Caco-2 (cell line): ENCODE data around the gene AOC3. TPM values are rescaled to one million over a fixed set of nuclear protein-coding genes. Genes with fewer than 3 reads are reported as not detected.
A peak's percentile ranks its signal among the peaks of the same experiment; 100 is the strongest.

Source experiments
- BruUV-seq: library from RNA; stranded (reverse); fragments of 400-500 nt; replicated peaks from 2 replicates; lab custom pipeline; 2021; lab: Mats Ljungman, UMichigan
- CTCF ChIA-PET: fragments of 300-600 bp; sonication (Branson Sonifier 250); formaldehyde crosslinking; loops from one replicate; lab custom pipeline; 2022; ENCODE audit warnings: antibody characterized with exemption; lab: Charles Lee
- POLR2A ChIA-PET: fragments of 300-600 bp; sonication (Branson Sonifier 250); formaldehyde crosslinking; loops from one replicate; lab custom pipeline; 2022; ENCODE audit warnings: antibody characterized with exemption; lab: Charles Lee
- DNase-seq, 2 experiments: peaks; one replicate each; pipeline versions ENCODE4 v3.0.0 to v3.0.0-alpha.2; 2020 to 2022
- H3K27me3 ChIP-seq: replicated peaks from 2 replicates; pipeline ENCODE4 v1.6.0; 2011; ENCODE audit warnings: low read length; ENCODE audit not compliant: control insufficient read depth, insufficient read depth
- H3K36me3 ChIP-seq: 2 replicates; pipeline ENCODE4 v1.5.1; 2011; ENCODE audit warnings: low read length; ENCODE audit not compliant: control insufficient read depth, insufficient read depth
- H3K4me1 ChIP-seq: fragments of 250-450 bp; sonication (Bioruptor Pico); 2 replicates; pipeline ENCODE4 v1.5.1; 2020; ENCODE audit warnings: mild to moderate bottlenecking
- H3K4me3 ChIP-seq: 2 replicates; pipeline ENCODE4 v1.5.1; 2011; ENCODE audit warnings: low read depth, mild to moderate bottlenecking, control low read depth, low read length
- H3K9me3 ChIP-seq: fragments of 250-450 bp; sonication (Bioruptor Pico); 2 replicates; pipeline ENCODE4 v1.5.1; 2020; ENCODE audit warnings: mild to moderate bottlenecking, moderate library complexity
- H3K27ac Mint-ChIP-seq: one replicate; pipeline ENCODE4 v1.8.0; 2022; ENCODE audit warnings: mixed read lengths; ENCODE audit not compliant: unreplicated experiment
- H3K27me3 Mint-ChIP-seq: one replicate; pipeline ENCODE4 v1.8.0; 2022; ENCODE audit warnings: mixed read lengths; ENCODE audit not compliant: insufficient read depth, unreplicated experiment
- H3K36me3 Mint-ChIP-seq: one replicate; pipeline ENCODE4 v1.8.0; 2022; ENCODE audit warnings: mild to moderate bottlenecking, mixed read lengths; ENCODE audit not compliant: insufficient read depth, unreplicated experiment
- H3K4me1 Mint-ChIP-seq: one replicate; pipeline ENCODE4 v1.8.0; 2022; ENCODE audit warnings: low read depth, mixed read lengths; ENCODE audit not compliant: unreplicated experiment
- H3K4me3 Mint-ChIP-seq: one replicate; pipeline ENCODE4 v1.8.0; 2022; ENCODE audit warnings: mild to moderate bottlenecking, moderate library complexity, mixed read lengths; ENCODE audit not compliant: unreplicated experiment
- H3K9me3 Mint-ChIP-seq: one replicate; pipeline ENCODE4 v1.8.0; 2022; ENCODE audit warnings: mixed read lengths; ENCODE audit not compliant: unreplicated experiment
- intact Hi-C: fragments of 100-400 bp; cut with micrococcal nuclease; formaldehyde crosslinking; loops from one replicate; pipeline ENCODE4 v1.10.0; 2022; ENCODE audit not compliant: unreplicated experiment
- microRNA-seq: library from miRNA; unstranded; fragments of <30 nt; microRNA quantifications from one replicate; pipeline ENCODE4 v1.2.0, GENCODE V29; 2022
- total RNA-seq: library from RNA; stranded (reverse); gene quantifications from 2 replicates; pipeline ENCODE4 v1.2.3, GENCODE V29; 2022
- TF ChIP-seq, protein P1 (sequence below), 2 experiments: fragments of 200-600 bp in 1 of 2; IDR thresholded peaks; 1 replicate in 1 of 2; 2 replicates in 1 of 2; pipeline versions ENCODE4 v1.5.1 to v1.8.0; 2011 to 2022; ENCODE audit warnings: antibody characterized with exemption in 1 of 2, control low read depth in 1 of 2, inconsistent platforms in 1 of 2, low read depth in 1 of 2, low read length in 1 of 2, mild to moderate bottlenecking in 1 of 2, moderate library complexity in 1 of 2; ENCODE audit not compliant: insufficient read depth in 1 of 2, severe bottlenecking in 1 of 2, unreplicated experiment in 1 of 2

Gene AOC3
- total RNA-seq, 1 experiment from 2014 or later: 0.93 TPM

DNA sequence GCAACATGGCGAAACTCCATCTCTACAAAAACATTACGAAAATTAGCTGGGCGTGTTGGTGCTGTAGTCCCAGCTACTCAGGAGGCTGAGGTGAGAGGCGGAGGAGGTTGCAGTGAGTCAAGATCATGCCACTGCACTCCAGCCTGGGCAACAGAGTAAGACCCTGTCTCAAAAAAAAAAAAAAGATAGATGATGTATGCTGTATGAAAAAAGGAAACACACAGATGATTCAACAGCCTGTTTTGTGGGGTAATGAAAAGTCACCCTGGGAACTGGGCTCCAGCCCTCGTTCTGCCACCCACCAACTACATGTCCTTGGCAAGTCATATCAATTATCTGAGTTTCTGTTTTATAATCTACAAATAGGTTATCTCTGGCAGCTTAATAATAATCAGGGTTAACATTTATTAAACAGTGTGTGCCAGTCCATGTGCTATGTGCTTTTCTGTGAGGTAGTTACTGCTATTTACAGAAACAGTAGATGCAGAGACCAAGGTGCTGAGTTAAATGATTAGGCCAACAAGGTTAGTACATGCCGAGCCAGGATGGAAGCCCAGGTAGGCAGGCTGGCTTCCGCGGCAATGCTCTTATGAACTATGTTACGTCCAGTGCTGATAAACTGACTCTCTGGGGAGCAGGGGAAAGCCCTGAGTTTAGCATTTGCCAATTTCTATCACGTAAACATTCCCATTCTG lies 50.7 kb downstream of the AOC3 start:
- H3K36me3 Mint-ChIP-seq: no peaks in the 10 kb centered on the region
- H3K36me3 ChIP-seq: no peaks in the 10 kb centered on the region
- H3K4me1 ChIP-seq: no peaks in the 10 kb centered on the region
- CTCF ChIA-PET: no interaction called here
- no peaks in the 10 kb centered on the region for H3K9me3 Mint-ChIP-seq
- no peak overlapping the region for H3K27ac Mint-ChIP-seq
- no peaks in the 10 kb centered on the region for H3K4me1 Mint-ChIP-seq
- no peaks in the 10 kb centered on the region for H3K27me3 ChIP-seq
- TF ChIP-seq, protein P1, sequence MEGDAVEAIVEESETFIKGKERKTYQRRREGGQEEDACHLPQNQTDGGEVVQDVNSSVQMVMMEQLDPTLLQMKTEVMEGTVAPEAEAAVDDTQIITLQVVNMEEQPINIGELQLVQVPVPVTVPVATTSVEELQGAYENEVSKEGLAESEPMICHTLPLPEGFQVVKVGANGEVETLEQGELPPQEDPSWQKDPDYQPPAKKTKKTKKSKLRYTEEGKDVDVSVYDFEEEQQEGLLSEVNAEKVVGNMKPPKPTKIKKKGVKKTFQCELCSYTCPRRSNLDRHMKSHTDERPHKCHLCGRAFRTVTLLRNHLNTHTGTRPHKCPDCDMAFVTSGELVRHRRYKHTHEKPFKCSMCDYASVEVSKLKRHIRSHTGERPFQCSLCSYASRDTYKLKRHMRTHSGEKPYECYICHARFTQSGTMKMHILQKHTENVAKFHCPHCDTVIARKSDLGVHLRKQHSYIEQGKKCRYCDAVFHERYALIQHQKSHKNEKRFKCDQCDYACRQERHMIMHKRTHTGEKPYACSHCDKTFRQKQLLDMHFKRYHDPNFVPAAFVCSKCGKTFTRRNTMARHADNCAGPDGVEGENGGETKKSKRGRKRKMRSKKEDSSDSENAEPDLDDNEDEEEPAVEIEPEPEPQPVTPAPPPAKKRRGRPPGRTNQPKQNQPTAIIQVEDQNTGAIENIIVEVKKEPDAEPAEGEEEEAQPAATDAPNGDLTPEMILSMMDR (IDR thresholded peaks at IDR 0.05; ENCODE audit: insufficient read depth in 1 of 2, low read depth in 1 of 2, low read length in 1 of 2, severe bottlenecking in 1 of 2, unreplicated experiment in 1 of 2): no peak
- H3K9me3 ChIP-seq: no peaks in the 10 kb centered on the region
- BruUV-seq: no TSS peak
- H3K27me3 Mint-ChIP-seq: peaks cover 5% of the 10 kb centered on the region
- DNase-seq: no peak
- H3K4me3 Mint-ChIP-seq: no peak overlapping the region
- POLR2A ChIA-PET: no interaction called here
- intact Hi-C loops: no loop called here
- H3K4me3 ChIP-seq: no peak overlapping the region

GRCh38 chr17:42904110-42904469 lies 53.1 kb downstream of the AOC3 start:
- intact Hi-C loops: no loop called here
- no peak overlapping the region for H3K4me3 Mint-ChIP-seq
- Histone ChIP-seq H3K27me3 (no peaks in the 10 kb centered on the region), H3K36me3 (no peaks in the 10 kb centered on the region), H3K4me3 (no peak overlapping the region), H3K9me3 (no peaks in the 10 kb centered on the region), H3K4me1 (no peaks in the 10 kb centered on the region)
- no TSS peak for BruUV-seq
- CTCF ChIA-PET: no interaction called here
- H3K36me3 Mint-ChIP-seq: no peaks in the 10 kb centered on the region
- no peaks in the 10 kb centered on the region for H3K9me3 Mint-ChIP-seq
- POLR2A ChIA-PET: no interaction called here
- peaks cover 7% of the 10 kb centered on the region for H3K27me3 Mint-ChIP-seq
- H3K4me1 Mint-ChIP-seq: peaks cover under 1% of the 10 kb centered on the region
- no peak overlapping the region for H3K27ac Mint-ChIP-seq
- DNase-seq: no peak
- TF ChIP-seq, protein P1 (IDR thresholded peaks at IDR 0.05; ENCODE audit: insufficient read depth in 1 of 2, low read depth in 1 of 2, low read length in 1 of 2, severe bottlenecking in 1 of 2, unreplicated experiment in 1 of 2): no peak

DNA sequence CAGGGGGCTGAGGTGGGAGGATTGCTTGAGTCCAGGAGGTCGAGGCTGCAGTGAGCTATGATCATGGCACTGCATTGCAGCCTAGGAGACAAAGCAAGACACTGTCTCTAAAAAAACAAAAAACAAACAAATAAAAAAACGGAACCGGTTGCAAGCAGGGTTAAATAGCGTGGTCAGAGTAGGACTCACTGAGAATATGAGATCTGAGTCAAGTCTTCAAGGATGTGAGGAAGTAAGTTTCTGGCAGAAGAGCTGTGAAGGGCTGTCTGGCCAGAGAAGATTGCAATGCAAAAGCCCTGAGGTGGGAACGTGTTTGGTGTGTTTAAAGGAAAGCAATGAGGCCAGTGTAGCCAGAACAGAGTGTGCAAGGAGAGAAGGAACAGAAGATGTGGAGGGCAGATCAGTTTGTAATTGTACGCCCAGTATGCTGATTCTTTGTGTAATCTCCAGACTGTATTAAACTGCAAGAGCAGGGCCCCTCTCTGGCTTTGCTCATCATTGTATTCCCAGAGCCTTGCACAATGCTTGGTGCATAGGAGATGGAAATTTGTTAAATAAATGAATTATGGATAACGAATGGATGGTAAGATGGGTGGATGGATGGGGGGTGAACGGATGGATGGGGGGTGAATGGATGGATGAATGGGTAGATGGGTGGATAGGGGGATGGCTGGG lies 55.9 kb downstream of the AOC3 start:
- no peak overlapping the region for H3K27ac Mint-ChIP-seq
- intact Hi-C loops: no loop called here

More for the DNA sequence above, 55.9 kb downstream of the AOC3 start:
- H3K27me3 Mint-ChIP-seq: peaks cover 6% of the 10 kb centered on the region
- no peaks in the 10 kb centered on the region for H3K36me3 Mint-ChIP-seq
- no TSS peak for BruUV-seq
- TF ChIP-seq, protein P1 (IDR thresholded peaks at IDR 0.05; ENCODE audit: insufficient read depth in 1 of 2, low read depth in 1 of 2, low read length in 1 of 2, severe bottlenecking in 1 of 2, unreplicated experiment in 1 of 2): no peak
- peaks cover 6% of the 10 kb centered on the region for H3K4me1 Mint-ChIP-seq
- H3K4me3 Mint-ChIP-seq: no peak overlapping the region
- no peak overlapping the region for H3K4me3 ChIP-seq
- H3K27me3 ChIP-seq: no peaks in the 10 kb centered on the region
- ChIA-PET POLR2A (no interaction called here), CTCF (interaction anchor here (1.2 kb wide), 1 partner anchor 22 kb away, joined by 4 read pairs; no protein-coding TSS in a partner anchor)
- DNase-seq: no peak
- H3K9me3 ChIP-seq: no peaks in the 10 kb centered on the region
- H3K4me1 ChIP-seq: no peaks in the 10 kb centered on the region
- no peaks in the 10 kb centered on the region for H3K36me3 ChIP-seq
- H3K9me3 Mint-ChIP-seq: no peaks in the 10 kb centered on the region

Small RNA genes lying within 50 kb of the gene (microRNA-seq; reads per million reads assigned to microRNA genes)
- 3.9 reads per million, percentile 25 among the genes with 10 or more reads in this experiment for gene MIR6781

Other genes starting within 250 kb of the AOC3 start
- 58.6 and 59.0 TPM in 2 replicates for gene RETREG3, start 241.8 kb upstream of the AOC3 start, total RNA-seq
- gene TUBG1, start 241.5 kb upstream of the AOC3 start, total RNA-seq: 108 and 112 TPM in 2 replicates
- 23.8 and 26.5 TPM in 2 replicates for gene TUBG2, start 191.9 kb upstream of the AOC3 start, total RNA-seq
- 25.3 and 26.2 TPM in 2 replicates for gene PLEKHH3, start 174.2 kb upstream of the AOC3 start, total RNA-seq
- 1.6 and 3.2 TPM in 2 replicates for gene CCR10, start 169.4 kb upstream of the AOC3 start, total RNA-seq
- 7.2 and 7.5 TPM in 2 replicates for gene CNTNAP1, start 168.7 kb upstream of the AOC3 start, total RNA-seq
- gene EZH1, start 106.2 kb upstream of the AOC3 start, total RNA-seq: 16.9 and 18.0 TPM in 2 replicates
- gene RAMP2, start 90.0 kb upstream of the AOC3 start, total RNA-seq: 21.4 and 24.3 TPM in 2 replicates
- gene VPS25, start 77.8 kb upstream of the AOC3 start, total RNA-seq: 96.0 and 103 TPM in 2 replicates
- 3.3 and 4.1 TPM in 2 replicates for gene WNK4, start 70.6 kb upstream of the AOC3 start, total RNA-seq
- 63.5 and 63.6 TPM in 2 replicates for gene COA3, start 52.5 kb upstream of the AOC3 start, total RNA-seq
- gene CNTD1, start 52.3 kb upstream of the AOC3 start, total RNA-seq: 1.7 and 2.2 TPM in 2 replicates
- 82.0 and 82.7 TPM in 2 replicates for gene BECN1, start 26.9 kb upstream of the AOC3 start, total RNA-seq
- gene PSME3, start 17.8 kb upstream of the AOC3 start, total RNA-seq: 195 and 197 TPM in 2 replicates
- 3.7 and 4.2 TPM in 2 replicates for gene AOC2, start 6.6 kb upstream of the AOC3 start, total RNA-seq
- not detected in 2 replicates for gene G6PC1, start 49.6 kb downstream of the AOC3 start, total RNA-seq
- gene AARSD1, start 113.3 kb downstream of the AOC3 start, total RNA-seq: 69.0 and 76.2 TPM in 2 replicates
- gene PTGES3L, start 128.9 kb downstream of the AOC3 start, total RNA-seq: 1.1 and 1.2 TPM in 2 replicates
- gene RUNDC1, start 129.4 kb downstream of the AOC3 start, total RNA-seq: 17.6 and 18.2 TPM in 2 replicates
- gene RPL27, start 147.2 kb downstream of the AOC3 start, total RNA-seq: 1,565 and 1,613 TPM in 2 replicates
- gene IFI35, start 155.6 kb downstream of the AOC3 start, total RNA-seq: 9.4 and 10.2 TPM in 2 replicates
- gene VAT1, start 171.2 kb downstream of the AOC3 start, total RNA-seq: 227 and 236 TPM in 2 replicates
- gene RND2, start 174.0 kb downstream of the AOC3 start, total RNA-seq: 1.2 and 1.7 TPM in 2 replicates